OCI-LY3 (cell line): Measurements from ENCODE around the gene RFXAP.

ENCODE experiments used
- H2AFZ ChIP-seq: fragments of 200-600, 300-600 bp; shearing (Covaris generic); 2 replicates; pipeline ENCODE4 v1.6.0; 2014; ENCODE audit warnings: antibody characterized with exemption, low read depth, low read length
- H3K27ac ChIP-seq: fragments of 200-600, 300-600 bp; sonication (generic); 2 replicates; pipeline ENCODE4 v1.5.1; 2014; ENCODE audit warnings: mild to moderate bottlenecking, low read length, moderate library complexity, mixed read lengths
- H3K27me3 ChIP-seq: fragments of 200-600, 300-600 bp; sonication (generic); 2 replicates; pipeline ENCODE4 v1.6.1; 2014; ENCODE audit warnings: low read depth, low read length, mixed read lengths
- H3K36me3 ChIP-seq: fragments of 200-600, 300-600 bp; sonication (generic); replicated peaks from 2 replicates; pipeline ENCODE3; 2014; ENCODE audit warnings: low read depth, low read length, mixed read lengths
- H3K4me1 ChIP-seq: fragments of 300-600, 200-600 bp; sonication (generic); 2 replicates; pipeline ENCODE4 v1.6.1; 2014; ENCODE audit warnings: low read length, mixed read lengths
- H3K4me2 ChIP-seq: fragments of 200-600, 300-600 bp; sonication (generic); 2 replicates; pipeline ENCODE4 v1.6.1; 2014; ENCODE audit warnings: low read length, mixed read lengths
- H3K4me3 ChIP-seq: fragments of 300-600, 200-600 bp; sonication (generic); 2 replicates; pipeline ENCODE4 v1.5.1; 2014; ENCODE audit warnings: antibody characterized with exemption, mild to moderate bottlenecking, low read length, moderate library complexity
- H3K79me2 ChIP-seq: fragments of 300-600, 200-600 bp; shearing (Covaris generic); 2 replicates; pipeline ENCODE4 v1.6.1; 2014; ENCODE audit warnings: mild to moderate bottlenecking, low read length, mixed read lengths
- H3K9ac ChIP-seq: fragments of 300-600, 200-600 bp; shearing (Covaris generic); 2 replicates; pipeline ENCODE4 v1.6.0; 2014; ENCODE audit warnings: mild to moderate bottlenecking, low read length, moderate library complexity
- H3K9me3 ChIP-seq: fragments of 200-600, 300-600 bp; shearing (Covaris generic); 2 replicates; pipeline ENCODE4 v1.6.1; 2014; ENCODE audit warnings: low read length, mixed read lengths; ENCODE audit not compliant: insufficient read depth
- H4K20me1 ChIP-seq: fragments of 200-600, 300-600 bp; sonication (generic); 2 replicates; pipeline ENCODE4 v1.6.1; 2016; ENCODE audit warnings: low read length, mixed read lengths; ENCODE audit not compliant: insufficient read depth
- EZH2phosphoT487 ChIP-seq: fragments of 200-600 bp; shearing (Covaris generic); IDR thresholded peaks from 2 replicates; pipeline ENCODE4 v1.6.1; 2018; ENCODE audit warnings: antibody characterized with exemption, mixed run types, low read depth
- TF ChIP-seq, protein P1 (sequence below): fragments of 200-600, 300-600 bp; sonication (generic); IDR thresholded peaks from 2 replicates; pipeline ENCODE4 v1.5.1; 2014; ENCODE audit warnings: antibody characterized with exemption, low read length, low read depth

Gene RFXAP

DNA sequence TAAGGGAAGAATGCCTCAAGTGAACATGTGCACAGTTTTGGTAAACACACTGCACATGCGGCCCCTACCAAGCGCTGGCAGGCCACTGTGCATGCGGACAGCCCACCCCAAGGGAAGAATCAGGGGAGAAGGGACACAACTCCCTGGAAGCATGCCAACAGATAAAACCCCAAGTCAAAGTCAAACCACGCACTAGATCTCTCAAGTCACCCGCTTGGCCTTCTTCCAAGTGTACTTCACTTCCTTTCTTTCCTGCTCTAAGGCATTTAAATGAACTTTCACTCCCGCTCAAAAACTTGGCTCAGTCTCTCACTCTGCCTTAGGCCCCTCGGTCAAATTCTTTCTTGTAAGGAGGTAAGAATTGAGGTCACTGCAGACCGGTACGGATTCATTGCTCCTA, 4.6 kb upstream of the RFXAP start:
- H3K36me3 ChIP-seq, result no peaks in the 10 kb centered on the region
- no peak overlapping the region for H2AFZ ChIP-seq
- H3K9me3 ChIP-seq, result no peaks in the 10 kb centered on the region
- no peaks in the 10 kb centered on the region for H3K27me3 ChIP-seq
- H3K27ac ChIP-seq, result no peak overlapping the region
- no peak overlapping the region for H3K4me3 ChIP-seq
- no peak overlapping the region for H3K4me2 ChIP-seq
- H3K9ac ChIP-seq, result no peak overlapping the region
- H3K79me2 ChIP-seq, result peaks cover 4% of the 10 kb centered on the region
- H3K4me1 ChIP-seq, result peaks cover 6% of the 10 kb centered on the region
- no peaks in the 10 kb centered on the region for H4K20me1 ChIP-seq
- TF ChIP-seq, protein P1, sequence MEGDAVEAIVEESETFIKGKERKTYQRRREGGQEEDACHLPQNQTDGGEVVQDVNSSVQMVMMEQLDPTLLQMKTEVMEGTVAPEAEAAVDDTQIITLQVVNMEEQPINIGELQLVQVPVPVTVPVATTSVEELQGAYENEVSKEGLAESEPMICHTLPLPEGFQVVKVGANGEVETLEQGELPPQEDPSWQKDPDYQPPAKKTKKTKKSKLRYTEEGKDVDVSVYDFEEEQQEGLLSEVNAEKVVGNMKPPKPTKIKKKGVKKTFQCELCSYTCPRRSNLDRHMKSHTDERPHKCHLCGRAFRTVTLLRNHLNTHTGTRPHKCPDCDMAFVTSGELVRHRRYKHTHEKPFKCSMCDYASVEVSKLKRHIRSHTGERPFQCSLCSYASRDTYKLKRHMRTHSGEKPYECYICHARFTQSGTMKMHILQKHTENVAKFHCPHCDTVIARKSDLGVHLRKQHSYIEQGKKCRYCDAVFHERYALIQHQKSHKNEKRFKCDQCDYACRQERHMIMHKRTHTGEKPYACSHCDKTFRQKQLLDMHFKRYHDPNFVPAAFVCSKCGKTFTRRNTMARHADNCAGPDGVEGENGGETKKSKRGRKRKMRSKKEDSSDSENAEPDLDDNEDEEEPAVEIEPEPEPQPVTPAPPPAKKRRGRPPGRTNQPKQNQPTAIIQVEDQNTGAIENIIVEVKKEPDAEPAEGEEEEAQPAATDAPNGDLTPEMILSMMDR, result no peak
- no peak for TF ChIP-seq EZH2phosphoT487

DNA sequence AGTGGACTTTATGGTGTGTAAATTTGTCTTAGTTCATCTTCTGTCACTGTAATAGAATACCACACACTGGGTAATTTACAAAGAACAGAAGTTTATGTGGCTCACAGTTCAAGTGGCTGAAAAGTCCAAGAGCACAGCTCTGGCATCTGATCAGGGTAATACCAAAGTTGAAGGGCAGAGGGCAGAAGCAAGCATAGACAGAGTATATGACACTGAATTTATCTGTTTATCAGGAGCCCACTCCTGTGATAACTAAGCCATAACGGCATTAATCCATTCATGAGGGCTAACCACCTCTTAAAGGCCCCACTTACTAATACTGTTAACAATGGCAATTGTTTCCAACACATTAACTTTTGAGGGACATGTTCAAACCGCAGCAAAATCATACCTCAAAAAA, 4.0 kb upstream of the RFXAP start:
- Histone ChIP-seq H4K20me1 (0 out of 2 replicates have a peak, but pooled peaks cover 2% of the 10 kb centered on the region), H3K4me2 (no peak overlapping the region), H3K27me3 (no peaks in the 10 kb centered on the region), H2AFZ (no peak overlapping the region), H3K36me3 (no peaks in the 10 kb centered on the region), H3K27ac (no peak overlapping the region), H3K79me2 (peaks cover 10% of the 10 kb centered on the region), H3K4me3 (no peak overlapping the region), H3K4me1 (peaks cover 6% of the 10 kb centered on the region), H3K9me3 (no peaks in the 10 kb centered on the region), H3K9ac (no peak overlapping the region)
- TF ChIP-seq, protein P1, result peak; percentile 48
- no peak for TF ChIP-seq EZH2phosphoT487

DNA sequence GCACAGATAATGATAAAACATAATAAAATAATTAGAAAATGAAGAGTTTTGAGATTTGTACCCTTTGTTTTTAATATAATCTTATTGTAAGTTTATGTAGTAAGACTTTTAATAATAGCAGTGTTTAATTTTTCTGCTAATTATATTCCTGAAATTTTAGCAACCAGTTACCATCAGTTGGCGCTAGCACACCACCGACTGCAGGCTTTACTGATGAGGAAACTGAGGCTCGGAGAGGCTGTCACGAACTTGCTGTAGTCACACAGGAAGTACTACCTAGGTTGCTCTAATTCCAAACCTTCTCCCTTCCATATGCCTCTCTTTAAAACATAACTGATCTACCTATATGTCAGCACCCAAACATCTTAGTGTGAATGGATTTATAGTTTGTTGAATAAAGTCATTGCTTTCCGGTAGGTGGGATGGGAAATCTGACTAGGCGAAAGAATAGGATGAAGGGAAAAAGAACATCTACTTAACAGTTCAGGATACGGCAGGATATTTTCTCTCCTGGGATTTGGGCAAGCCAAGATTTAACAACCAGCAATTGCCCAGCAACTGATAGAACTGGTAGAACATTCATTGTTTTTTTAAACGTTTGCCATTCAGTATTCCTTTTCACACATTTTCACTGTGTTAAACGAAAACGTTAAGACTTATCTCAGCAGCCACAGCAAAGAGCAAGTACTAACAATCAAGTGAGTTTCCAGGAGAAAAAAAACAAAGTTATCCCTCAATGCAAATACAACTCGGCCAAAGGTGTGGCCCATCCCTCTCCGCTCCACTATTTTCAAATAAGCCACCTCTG, 822 bp upstream of the RFXAP start:
- H3K4me2 ChIP-seq, result peak overlapping the region; percentile 90
- H3K9me3 ChIP-seq, result no peaks in the 10 kb centered on the region
- peaks cover 41% of the 10 kb centered on the region for H3K79me2 ChIP-seq
- TF ChIP-seq, protein P1, result peak; percentile 65
- no peak for TF ChIP-seq EZH2phosphoT487
- no peak overlapping the region for H3K27ac ChIP-seq
- H2AFZ ChIP-seq, result peak overlapping the region; percentile 100
- peaks cover 15% of the 10 kb centered on the region for H3K36me3 ChIP-seq
- H4K20me1 ChIP-seq, result peaks cover 23% of the 10 kb centered on the region
- peaks cover 24% of the 10 kb centered on the region for H3K4me1 ChIP-seq
- peak overlapping the region; percentile 78 for H3K9ac ChIP-seq
- H3K4me3 ChIP-seq, result peak overlapping the region; percentile 82
- no peaks in the 10 kb centered on the region for H3K27me3 ChIP-seq

DNA sequence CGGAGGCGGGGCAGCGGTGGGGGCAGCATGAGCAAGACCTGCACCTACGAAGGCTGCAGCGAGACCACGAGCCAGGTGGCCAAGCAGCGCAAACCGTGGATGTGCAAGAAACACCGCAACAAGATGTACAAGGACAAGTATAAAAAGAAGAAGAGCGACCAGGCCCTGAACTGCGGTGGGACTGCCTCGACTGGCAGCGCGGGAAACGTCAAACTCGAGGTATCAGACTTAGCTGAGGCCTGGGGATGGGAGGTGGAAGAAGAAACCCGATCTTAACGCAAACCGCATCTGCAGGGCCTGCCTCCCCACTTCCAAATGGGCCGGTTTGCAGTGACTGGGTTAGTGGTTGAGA, 693 bp downstream of the RFXAP start:
- peaks cover 56% of the 10 kb centered on the region for H3K79me2 ChIP-seq

More for the DNA sequence above, 693 bp downstream of the RFXAP start:
- Histone ChIP-seq H3K4me3 (peak overlapping the region; percentile 82), H4K20me1 (peaks cover 30% of the 10 kb centered on the region), H3K4me2 (peak overlapping the region; percentile 90), H3K36me3 (peaks cover 17% of the 10 kb centered on the region), H3K9ac (peak overlapping the region; percentile 78), H3K9me3 (no peaks in the 10 kb centered on the region), H2AFZ (0 out of 2 replicates have a peak overlapping the region, but pooled peaks have one; percentile 100), H3K27me3 (no peaks in the 10 kb centered on the region), H3K27ac (peak overlapping the region; percentile 80), H3K4me1 (peaks cover 24% of the 10 kb centered on the region)
- TF ChIP-seq, protein P1, result no peak
- no peak for TF ChIP-seq EZH2phosphoT487
